Nephron progenitor cell (in vitro differentiated cells): Measurements from ENCODE around the gene MRS2.
A peak's percentile ranks its signal among the peaks of the same experiment; 100 is the strongest.
"Not testable (repeated sequence)": the region's sequence is repeated elsewhere in the genome, so short reads cannot be mapped to it uniquely, and the experiment has no call there.

Experiments used
- DNase-seq: peaks from one replicate; pipeline ENCODE4 v3.0.0; 2021
- H3K27ac Mint-ChIP-seq: 2 replicates; pipeline ENCODE4 v1.8.0; 2021; ENCODE audit warnings: mild to moderate bottlenecking, moderate library complexity, mixed read lengths
- H3K27me3 Mint-ChIP-seq: 2 replicates; pipeline ENCODE4 v1.8.0; 2021; ENCODE audit warnings: mild to moderate bottlenecking, low read depth, mixed read lengths; ENCODE audit not compliant: poor library complexity
- H3K36me3 Mint-ChIP-seq: 2 replicates; pipeline ENCODE4 v1.8.0; 2021; ENCODE audit warnings: low read depth, mixed read lengths
- H3K4me1 Mint-ChIP-seq: 2 replicates; pipeline ENCODE4 v1.8.0; 2021; ENCODE audit warnings: mixed read lengths
- H3K4me3 Mint-ChIP-seq: 2 replicates; pipeline ENCODE4 v1.8.0; 2021; ENCODE audit warnings: mild to moderate bottlenecking, moderate library complexity, mixed read lengths
- H3K9me3 Mint-ChIP-seq: 2 replicates; pipeline ENCODE4 v1.8.0; 2021; ENCODE audit warnings: mild to moderate bottlenecking, moderate library complexity, mixed read lengths
- TF ChIP-seq, protein P1 (sequence below): fragments of 200-600 bp; sonication (generic); IDR thresholded peaks from 2 replicates; pipeline ENCODE4 v1.5.0; 2021; ENCODE audit warnings: antibody characterized with exemption

The MRS2 gene

DNA sequence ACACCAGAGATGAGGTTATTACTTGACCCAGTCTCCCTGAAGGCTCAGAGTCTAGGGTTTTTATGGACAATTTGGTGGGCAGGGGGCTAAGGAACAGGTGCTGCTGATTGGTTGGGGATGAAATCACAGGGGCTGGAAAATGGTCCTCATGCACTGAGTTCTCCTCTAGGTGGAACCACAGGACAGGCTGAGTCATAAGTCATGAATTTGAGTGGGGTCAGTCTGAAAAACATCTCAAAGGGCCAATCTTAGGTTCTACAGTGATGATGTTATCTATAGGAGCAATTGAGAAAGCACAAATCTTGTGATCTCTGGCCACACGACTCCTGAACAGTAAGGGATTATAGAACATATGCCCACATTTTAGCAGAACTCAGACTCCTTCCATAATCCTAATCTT is 5.9 kb upstream of the MRS2 start:
- Mint-ChIP-seq H3K4me1 (peaks cover 20% of the 10 kb centered on the region), H3K27me3 (peaks cover 40% of the 10 kb centered on the region), H3K4me3 (no peak overlapping the region), H3K27ac (no peak overlapping the region), H3K36me3 (peaks cover 5% of the 10 kb centered on the region), H3K9me3 (peaks cover 26% of the 10 kb centered on the region)
- DNase-seq, result no peak
- TF ChIP-seq, protein P1, sequence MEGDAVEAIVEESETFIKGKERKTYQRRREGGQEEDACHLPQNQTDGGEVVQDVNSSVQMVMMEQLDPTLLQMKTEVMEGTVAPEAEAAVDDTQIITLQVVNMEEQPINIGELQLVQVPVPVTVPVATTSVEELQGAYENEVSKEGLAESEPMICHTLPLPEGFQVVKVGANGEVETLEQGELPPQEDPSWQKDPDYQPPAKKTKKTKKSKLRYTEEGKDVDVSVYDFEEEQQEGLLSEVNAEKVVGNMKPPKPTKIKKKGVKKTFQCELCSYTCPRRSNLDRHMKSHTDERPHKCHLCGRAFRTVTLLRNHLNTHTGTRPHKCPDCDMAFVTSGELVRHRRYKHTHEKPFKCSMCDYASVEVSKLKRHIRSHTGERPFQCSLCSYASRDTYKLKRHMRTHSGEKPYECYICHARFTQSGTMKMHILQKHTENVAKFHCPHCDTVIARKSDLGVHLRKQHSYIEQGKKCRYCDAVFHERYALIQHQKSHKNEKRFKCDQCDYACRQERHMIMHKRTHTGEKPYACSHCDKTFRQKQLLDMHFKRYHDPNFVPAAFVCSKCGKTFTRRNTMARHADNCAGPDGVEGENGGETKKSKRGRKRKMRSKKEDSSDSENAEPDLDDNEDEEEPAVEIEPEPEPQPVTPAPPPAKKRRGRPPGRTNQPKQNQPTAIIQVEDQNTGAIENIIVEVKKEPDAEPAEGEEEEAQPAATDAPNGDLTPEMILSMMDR, result no peak

DNA sequence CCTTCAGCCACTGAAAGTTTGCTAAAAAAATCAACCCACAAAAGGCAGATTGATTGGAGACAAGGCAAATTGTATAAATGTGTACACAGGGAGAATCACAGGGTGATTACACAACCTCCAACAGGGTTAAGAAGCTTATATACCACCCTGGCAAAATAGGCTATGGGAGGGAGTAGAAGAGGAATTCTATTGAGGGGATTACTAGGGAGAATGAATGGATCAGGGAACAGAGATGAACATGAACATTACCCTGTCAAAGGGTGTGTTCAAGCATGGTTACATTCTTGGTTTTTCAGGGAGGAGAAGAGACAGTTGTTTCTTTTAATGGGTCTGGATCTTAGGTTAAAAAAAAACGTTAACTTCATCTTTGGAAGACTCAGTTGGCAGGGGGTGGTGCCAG is 5.1 kb upstream of the MRS2 start:
- TF ChIP-seq, protein P1, result no peak
- no peak for DNase-seq
- no peak overlapping the region for H3K27ac Mint-ChIP-seq
- H3K4me3 Mint-ChIP-seq, result no peak overlapping the region
- H3K36me3 Mint-ChIP-seq, result peaks cover 5% of the 10 kb centered on the region
- peaks cover 26% of the 10 kb centered on the region for H3K9me3 Mint-ChIP-seq
- H3K4me1 Mint-ChIP-seq, result peaks cover 27% of the 10 kb centered on the region
- H3K27me3 Mint-ChIP-seq, result peaks cover 40% of the 10 kb centered on the region

DNA sequence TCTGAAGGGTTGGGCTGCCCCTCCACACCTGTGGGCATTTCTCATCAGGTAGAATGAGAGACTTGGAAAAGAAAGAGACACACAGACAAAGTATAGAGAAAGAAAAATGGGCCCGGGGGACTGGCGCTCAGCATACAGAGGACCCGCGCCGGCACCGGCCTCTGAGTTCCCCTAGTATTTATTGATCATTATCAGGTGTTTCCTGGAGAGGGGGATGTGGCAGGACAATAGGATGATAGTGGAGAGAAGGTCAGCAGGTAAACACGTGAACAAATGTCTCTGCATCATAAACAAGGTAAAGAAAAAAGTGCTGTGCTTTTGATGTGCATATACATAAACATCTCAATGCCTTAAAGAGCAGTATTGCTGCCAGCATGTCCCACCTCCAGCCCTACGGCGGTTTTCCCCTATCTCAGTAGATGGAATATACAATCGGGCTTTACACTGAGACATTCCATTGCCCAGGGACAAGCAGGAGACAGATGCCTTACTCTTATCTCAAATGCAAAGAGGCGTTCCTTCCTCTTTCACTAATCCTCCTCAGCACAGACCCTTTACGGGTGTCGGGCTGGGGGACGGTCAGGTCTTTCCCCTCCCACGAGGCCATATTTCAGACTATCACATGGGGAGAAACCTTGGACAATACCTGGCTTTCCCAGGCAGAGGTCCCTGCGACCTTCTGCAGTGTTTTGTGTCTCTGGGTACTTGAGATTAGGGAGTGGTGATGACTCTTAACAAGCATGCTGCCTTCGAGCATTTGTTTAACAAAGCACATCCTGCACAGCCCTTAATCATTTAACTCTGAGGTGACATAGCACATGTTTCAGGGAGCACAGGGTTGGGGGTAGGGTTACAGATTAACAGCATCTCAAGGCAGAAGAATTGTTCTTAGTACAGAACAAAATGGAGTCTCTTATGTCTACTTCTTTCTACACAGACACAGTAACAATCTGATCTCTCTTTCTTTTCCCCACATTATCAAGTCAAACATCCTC is 2.4 kb upstream of the MRS2 start:
- Mint-ChIP-seq H3K27me3 (peaks cover 40% of the 10 kb centered on the region), H3K9me3 (peaks cover 25% of the 10 kb centered on the region), H3K4me1 (peaks cover 45% of the 10 kb centered on the region), H3K4me3 (peak overlapping the region; percentile 53)
- H3K36me3 Mint-ChIP-seq, DNase-seq, H3K27ac Mint-ChIP-seq: not testable (repeated sequence)

DNA sequence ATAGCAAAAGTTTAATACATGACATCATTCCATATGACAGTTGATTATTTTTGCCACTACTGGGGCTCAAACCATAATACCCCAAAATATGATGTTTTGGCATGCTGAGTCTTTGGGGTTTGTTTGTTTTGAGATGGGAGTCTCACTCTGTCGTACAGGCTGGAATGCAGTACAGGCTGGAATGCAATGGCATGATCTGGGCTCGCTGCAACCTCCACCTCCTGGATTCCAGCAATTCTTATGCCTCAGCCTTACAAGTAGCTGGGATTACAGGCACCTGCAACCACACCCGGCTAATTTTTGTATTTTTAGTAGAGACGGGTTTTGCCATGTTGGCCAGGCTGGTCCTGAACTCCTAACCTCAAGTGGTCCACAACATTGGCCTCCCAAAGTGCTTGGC is 1.3 kb upstream of the MRS2 start:
- H3K4me3 Mint-ChIP-seq, result no peak overlapping the region
- H3K27me3 Mint-ChIP-seq, result peaks cover 40% of the 10 kb centered on the region

DNA sequence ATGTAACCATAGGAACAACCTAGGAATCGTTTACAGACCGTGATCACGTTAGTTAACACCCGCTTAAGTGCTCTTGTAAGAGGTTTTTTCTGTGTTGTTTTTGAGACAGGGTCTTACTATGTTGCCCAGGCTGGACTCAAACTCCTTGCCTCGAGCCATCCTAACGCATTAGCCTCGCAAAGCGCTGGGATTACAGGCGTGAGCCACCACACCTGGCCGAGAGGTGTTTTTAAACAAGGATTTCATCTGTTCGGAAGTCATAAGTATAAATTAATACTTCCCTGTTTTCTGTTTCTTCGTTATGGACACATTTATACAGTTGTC is 727 bp downstream of the MRS2 start:
- DNase-seq, result no peak
- H3K27me3 Mint-ChIP-seq, result peaks cover 27% of the 10 kb centered on the region
- peaks cover 5% of the 10 kb centered on the region for H3K9me3 Mint-ChIP-seq
- H3K27ac Mint-ChIP-seq, result peak overlapping the region; percentile 74
- peaks cover 45% of the 10 kb centered on the region for H3K4me1 Mint-ChIP-seq
- H3K36me3 Mint-ChIP-seq, result peaks cover 19% of the 10 kb centered on the region
- TF ChIP-seq, protein P1, result no peak
- H3K4me3 Mint-ChIP-seq, result peak overlapping the region; percentile 98

More for the DNA sequence above, 1.3 kb upstream of the MRS2 start:
- Mint-ChIP-seq H3K9me3 (peaks cover 18% of the 10 kb centered on the region), H3K27ac (no peak overlapping the region), H3K36me3 (peaks cover 18% of the 10 kb centered on the region), H3K4me1 (peaks cover 45% of the 10 kb centered on the region)
- TF ChIP-seq, protein P1, result no peak
- DNase-seq, result no peak

DNA sequence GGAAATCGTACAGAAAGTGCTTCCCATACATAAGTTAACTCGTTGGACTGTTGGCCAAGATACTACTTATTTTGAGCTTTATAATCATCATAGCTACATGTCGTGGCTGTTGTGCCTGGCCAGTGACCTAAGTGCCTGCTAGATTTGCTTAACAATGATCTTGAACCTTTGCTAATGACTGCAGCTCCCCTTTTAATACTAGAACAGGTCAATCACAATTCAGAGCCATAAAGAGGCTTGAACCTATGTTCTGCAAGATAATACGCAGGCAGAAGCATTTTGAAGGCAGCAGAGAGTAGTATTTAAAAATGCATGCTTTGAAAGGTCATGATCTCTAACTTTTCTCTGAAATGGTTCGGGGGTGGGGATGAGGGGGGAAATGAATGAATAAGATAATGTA is 2.5 kb downstream of the MRS2 start:
- TF ChIP-seq, protein P1, result no peak
- peaks cover 26% of the 10 kb centered on the region for H3K36me3 Mint-ChIP-seq
- DNase-seq, result no peak
- H3K4me1 Mint-ChIP-seq, result peaks cover 34% of the 10 kb centered on the region
- no peak overlapping the region for H3K4me3 Mint-ChIP-seq
- H3K9me3 Mint-ChIP-seq, result no peaks in the 10 kb centered on the region
- H3K27ac Mint-ChIP-seq, result no peak overlapping the region
- peaks cover 12% of the 10 kb centered on the region for H3K27me3 Mint-ChIP-seq
